Body of pancreas (tissue), 4 donors: ENCODE data around the gene NUDCD2.

ENCODE experiments used
- CTCF ChIP-seq, 7 experiments: fragments of 450-650 bp in 4 of 7; fragments of 200-600 bp in 3 of 7; sonication (generic) in 3 of 7; IDR thresholded peaks; one replicate each; pipeline ENCODE4 v1.5.1; 2016 to 2019; ENCODE audit warnings: antibody characterized with exemption in 7 of 7
- POLR2A ChIP-seq, 3 donors: fragments of 450-650 bp; IDR thresholded peaks; one replicate each; pipeline ENCODE4 v1.6.1; 2016; ENCODE audit warnings: antibody characterized with exemption in 3 of 3, mild to moderate bottlenecking in 2 of 3

GRCh38 chr5:163451489-163451888, 8.4 kb downstream of the NUDCD2 start:
- TF ChIP-seq CTCF (IDR thresholded peaks at IDR 0.05) (no peak), POLR2A (IDR thresholded peaks at IDR 0.05) (no peak)
